Fibroblast of lung (primary cell): Measurements from ENCODE around the gene FAM234B. TPM values are rescaled to one million over a fixed set of nuclear protein-coding genes. Genes with fewer than 3 reads are reported as not detected.

Experiments used
- DNase-seq, 2 donors: peaks; one replicate each; pipeline versions ENCODE4 v3.0.0 to v3.0.0-alpha.2; 2010; ENCODE audit warnings: low read depth in 2 of 2
- H2AFZ ChIP-seq: 2 replicates; pipeline ENCODE4 v1.5.1; 2012; ENCODE audit warnings: low read length, control low read depth, inconsistent platforms
- H3K27ac ChIP-seq: 2 replicates; pipeline ENCODE4 v1.5.1; 2011; ENCODE audit warnings: low read length, control low read depth; ENCODE audit not compliant: insufficient read depth
- H3K27me3 ChIP-seq: 2 replicates; pipeline ENCODE4 v1.5.1; 2011; ENCODE audit warnings: mild to moderate bottlenecking, low read length; ENCODE audit not compliant: control insufficient read depth, insufficient read depth
- H3K36me3 ChIP-seq: 2 replicates; pipeline ENCODE4 v1.5.1; 2011; ENCODE audit warnings: low read length; ENCODE audit not compliant: control insufficient read depth, insufficient read depth
- H3K4me1 ChIP-seq: 2 replicates; pipeline ENCODE4 v1.5.1; 2011; ENCODE audit warnings: low read length; ENCODE audit not compliant: control insufficient read depth, insufficient read depth; ENCODE audit errors: extremely low read depth
- H3K4me2 ChIP-seq: 2 replicates; pipeline ENCODE4 v1.5.1; 2011; ENCODE audit warnings: low read length, control low read depth; ENCODE audit not compliant: insufficient read depth; ENCODE audit errors: extremely low read depth
- H3K4me3 ChIP-seq, 4 experiments: fragments of 200-600 bp in 1 of 4; sonication (generic) in 1 of 4; replicated peaks in 1 of 4; 2 replicates each; pipeline ENCODE4 v1.5.1; 2011 to 2016; ENCODE audit warnings: low read length in 4 of 4, low read depth in 3 of 4, mild to moderate bottlenecking in 3 of 4, control low read depth in 2 of 4, inconsistent platforms in 1 of 4, mixed read lengths in 1 of 4; ENCODE audit not compliant: insufficient read depth in 1 of 4; ENCODE audit errors: control extremely low read depth in 1 of 4
- H3K79me2 ChIP-seq: 2 replicates; pipeline ENCODE4 v1.5.1; 2012; ENCODE audit warnings: mild to moderate bottlenecking, low read length, inconsistent platforms; ENCODE audit not compliant: control insufficient read depth, insufficient read depth
- H3K9ac ChIP-seq: 2 replicates; pipeline ENCODE4 v1.5.1; 2011; ENCODE audit warnings: mild to moderate bottlenecking, low read length, control low read depth; ENCODE audit not compliant: insufficient read depth
- H3K9me3 ChIP-seq: 2 replicates; pipeline ENCODE4 v1.5.1; 2012; ENCODE audit warnings: low read depth, low read length; ENCODE audit not compliant: control insufficient read depth, insufficient read depth
- H4K20me1 ChIP-seq: 2 replicates; pipeline ENCODE4 v1.5.1; 2011; ENCODE audit warnings: low read length; ENCODE audit not compliant: control insufficient read depth, insufficient read depth; ENCODE audit errors: extremely low read depth
- CTCF ChIP-seq, 2 donors: IDR thresholded peaks in 1 of 2; conservative IDR thresholded peaks in 1 of 2; 1 replicate in 1 of 2; 2 replicates in 1 of 2; pipeline ENCODE4 v1.5.1; 2011 to 2012; ENCODE audit warnings: low read length in 2 of 2, control low read depth in 1 of 2, inconsistent platforms in 1 of 2, low read depth in 1 of 2, mild to moderate bottlenecking in 1 of 2
- EZH2 ChIP-seq: IDR thresholded peaks from 2 replicates; pipeline ENCODE4 v1.5.1; 2012; ENCODE audit warnings: low read length, control low read depth, mild to moderate bottlenecking; ENCODE audit errors: missing control alignments
- polyA plus RNA-seq, 2 donors: library from polyadenylated mRNA; depleted of rRNA in 1 of 2; stranded (reverse) in 1 of 2; unstranded in 1 of 2; fragments of >200 nt; gene quantifications; 2 replicates each; pipeline ENCODE4 v1.2.1, GENCODE V29; 2011 to 2012; ENCODE audit warnings: missing spikeins in 1 of 2
- total RNA-seq: library from RNA; depleted of rRNA; stranded (reverse); fragments of >200 nt; gene quantifications from 2 replicates; pipeline ENCODE4 v1.2.1, GENCODE V29; 2014

Gene FAM234B
- total and polyA plus RNA-seq, 2 donors (not counting 1 experiment from before 2014, with no cell fraction given): 7.3 to 10.4 TPM

GRCh38 chr12:13074396-13075117, 30.4 kb downstream of the FAM234B start:
- Histone ChIP-seq H3K27ac (no peak overlapping the region), H3K4me1 (peaks cover 6% of the 10 kb centered on the region), H3K4me2 (no peak overlapping the region), H3K9me3 (no peaks in the 10 kb centered on the region), H3K9ac (no peak overlapping the region), H3K79me2 (no peaks in the 10 kb centered on the region), H3K36me3 (peaks cover 3% of the 10 kb centered on the region), H3K4me3 (no peak overlapping the region), H4K20me1 (no peaks in the 10 kb centered on the region), H3K27me3 (no peaks in the 10 kb centered on the region), H2AFZ (no peak overlapping the region)
- peak in 1 of 2 donors; percentile 73 for DNase-seq
- TF ChIP-seq CTCF (conservative IDR thresholded peaks at IDR 0.05 in 1 of 2, IDR thresholded peaks at IDR 0.05 in 1 of 2; ENCODE audit: low read depth in 1 of 2, low read length in 2 of 2) (no peak), EZH2 (no peak)

GRCh38 chr12:13075118-13075480, 30.9 kb downstream of the FAM234B start:
- H3K4me2 ChIP-seq: no peak overlapping the region
- H2AFZ ChIP-seq: no peak overlapping the region
- H3K9ac ChIP-seq: no peak overlapping the region
- H3K79me2 ChIP-seq: no peaks in the 10 kb centered on the region
- no peaks in the 10 kb centered on the region for H4K20me1 ChIP-seq
- DNase-seq: peak in 1 of 2 donors; percentile 74
- no peaks in the 10 kb centered on the region for H3K27me3 ChIP-seq
- no peak overlapping the region for H3K27ac ChIP-seq
- H3K36me3 ChIP-seq: peaks cover 3% of the 10 kb centered on the region
- H3K4me1 ChIP-seq: peaks cover 6% of the 10 kb centered on the region
- no peak for TF ChIP-seq CTCF (conservative IDR thresholded peaks at IDR 0.05 in 1 of 2, IDR thresholded peaks at IDR 0.05 in 1 of 2; ENCODE audit: low read depth in 1 of 2, low read length in 2 of 2)
- TF ChIP-seq EZH2: no peak
- H3K9me3 ChIP-seq: no peaks in the 10 kb centered on the region
- no peak overlapping the region for H3K4me3 ChIP-seq

- Histone ChIP-seq H4K20me1 (no peaks in the 10 kb centered on the region), H3K4me2 (no peak overlapping the region), H3K4me3 (no peak overlapping the region), H2AFZ (no peak overlapping the region), H3K27me3 (no peaks in the 10 kb centered on the region), H3K4me1 (peaks cover 6% of the 10 kb centered on the region), H3K9me3 (no peaks in the 10 kb centered on the region), H3K79me2 (no peaks in the 10 kb centered on the region), H3K27ac (no peak overlapping the region), H3K36me3 (peaks cover 3% of the 10 kb centered on the region), H3K9ac (no peak overlapping the region)
- peak in 1 of 2 donors; percentile 23 for DNase-seq
- no peak for TF ChIP-seq CTCF (conservative IDR thresholded peaks at IDR 0.05 in 1 of 2, IDR thresholded peaks at IDR 0.05 in 1 of 2; ENCODE audit: low read depth in 1 of 2, low read length in 2 of 2)
- TF ChIP-seq EZH2: no peak
Measured at GRCh38 chr12:13075786-13076570, 31.8 kb downstream of the FAM234B start.
